A673 (cell line): Measurements from ENCODE around the gene ATOH8. TPM values are rescaled to one million over a fixed set of nuclear protein-coding genes. Genes with fewer than 3 reads are reported as not detected.

ENCODE experiments used
- BruUV-seq: library from RNA; stranded (reverse); fragments of 400-500 nt; replicated peaks from 2 replicates; lab custom pipeline; 2021; lab: Mats Ljungman, UMichigan
- CTCF ChIA-PET: fragments of 300-600 bp; sonication (Branson Sonifier 250); formaldehyde crosslinking; loops from one replicate; lab custom pipeline; 2022; ENCODE audit warnings: antibody characterized with exemption; lab: Charles Lee
- POLR2A ChIA-PET: fragments of 300-600 bp; sonication (Branson Sonifier 250); formaldehyde crosslinking; loops from one replicate; lab custom pipeline; 2022; ENCODE audit warnings: antibody characterized with exemption; ENCODE audit not compliant: low non-redundant PET; lab: Charles Lee
- DNase-seq: peaks from one replicate; pipeline ENCODE4 v3.0.0-alpha.2; 2015; ENCODE audit warnings: low spot score
- H3K27ac ChIP-seq: fragments of 200-600 bp; sonication (generic); 2 replicates; pipeline ENCODE4 v1.5.1; 2016; ENCODE audit warnings: mixed run types, low read depth, mild to moderate bottlenecking, mixed read lengths, antibody characterized with exemption, low read length; ENCODE audit not compliant: poor library complexity, severe bottlenecking
- H3K27me3 ChIP-seq: fragments of 200-600 bp; sonication (generic); replicated peaks from 2 replicates; pipeline ENCODE4 v1.6.1; 2017; ENCODE audit warnings: mixed run types, low read depth, mild to moderate bottlenecking, mixed read lengths, antibody characterized with exemption, low read length; ENCODE audit not compliant: insufficient read depth, poor library complexity
- H3K36me3 ChIP-seq: fragments of 200-600 bp; sonication (generic); 2 replicates; pipeline ENCODE4 v1.6.1; 2016; ENCODE audit warnings: mixed run types, mild to moderate bottlenecking, mixed read lengths, antibody characterized with exemption, low read length; ENCODE audit not compliant: insufficient read depth, poor library complexity, severe bottlenecking
- H3K4me1 ChIP-seq: fragments of 200-600 bp; sonication (generic); 2 replicates; pipeline ENCODE4 v1.6.1; 2017; ENCODE audit warnings: mixed run types, mild to moderate bottlenecking, mixed read lengths, antibody characterized with exemption, low read length; ENCODE audit not compliant: insufficient read depth, poor library complexity, severe bottlenecking
- H3K4me3 ChIP-seq: fragments of 200-600 bp; sonication (generic); 2 replicates; pipeline ENCODE4 v1.5.1; 2016; ENCODE audit warnings: low read depth, mixed run types, mild to moderate bottlenecking, mixed read lengths, low read length; ENCODE audit not compliant: poor library complexity, severe bottlenecking
- H3K9me3 ChIP-seq: fragments of 200-600 bp; sonication (generic); 2 replicates; pipeline ENCODE4 v1.6.1; 2016; ENCODE audit warnings: mixed run types, low read depth, mild to moderate bottlenecking, mixed read lengths, antibody characterized with exemption, low read length; ENCODE audit not compliant: poor library complexity, severe bottlenecking
- EZH2 ChIP-seq: fragments of 200-600 bp; sonication (generic); IDR thresholded peaks from 2 replicates; pipeline ENCODE4 v1.6.1; 2017; ENCODE audit warnings: borderline replicate concordance, low read depth, mild to moderate bottlenecking, mixed read lengths, antibody characterized with exemption, low read length; ENCODE audit not compliant: poor library complexity, severe bottlenecking
- intact Hi-C: fragments of 100-400 bp; cut with micrococcal nuclease; formaldehyde crosslinking; loops from one replicate; pipeline ENCODE4 v1.10.0; 2022; ENCODE audit not compliant: unreplicated experiment
- total RNA-seq: library from RNA; stranded (reverse); gene quantifications from 2 replicates; pipeline ENCODE4 v1.2.3, GENCODE V29; 2021
- TF ChIP-seq, protein P1 (sequence below): fragments of 300-800, 200-600 bp; sonication (generic); conservative IDR thresholded peaks from 2 replicates; pipeline ENCODE4 v1.5.1; 2017; ENCODE audit warnings: low read depth, mild to moderate bottlenecking, antibody characterized with exemption, low read length, moderate library complexity, mixed read lengths

Gene ATOH8
- total RNA-seq, 1 experiment from 2014 or later: 4.6 TPM

DNA sequence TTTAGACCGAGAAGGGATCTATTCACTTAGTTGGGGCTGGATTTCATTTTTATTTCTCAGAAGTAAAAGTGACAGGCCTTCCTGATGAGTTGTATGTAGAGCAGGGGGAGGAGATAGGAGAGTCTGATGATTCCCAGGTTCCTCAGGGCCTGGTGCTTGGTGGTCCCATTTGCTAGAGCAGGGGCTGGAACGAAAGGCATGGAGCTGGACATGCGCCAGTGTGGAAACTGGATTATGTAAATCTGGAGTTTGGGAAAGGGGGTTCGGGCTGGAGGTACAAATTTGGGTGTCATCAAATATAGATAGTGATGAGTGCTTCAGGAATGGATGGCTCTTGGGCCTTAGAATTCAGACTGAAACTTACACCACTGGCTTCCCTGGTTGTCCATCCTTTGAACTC lies 32.1 kb upstream of the ATOH8 start:
- TF ChIP-seq EZH2: no peak
- TF ChIP-seq, protein P1, sequence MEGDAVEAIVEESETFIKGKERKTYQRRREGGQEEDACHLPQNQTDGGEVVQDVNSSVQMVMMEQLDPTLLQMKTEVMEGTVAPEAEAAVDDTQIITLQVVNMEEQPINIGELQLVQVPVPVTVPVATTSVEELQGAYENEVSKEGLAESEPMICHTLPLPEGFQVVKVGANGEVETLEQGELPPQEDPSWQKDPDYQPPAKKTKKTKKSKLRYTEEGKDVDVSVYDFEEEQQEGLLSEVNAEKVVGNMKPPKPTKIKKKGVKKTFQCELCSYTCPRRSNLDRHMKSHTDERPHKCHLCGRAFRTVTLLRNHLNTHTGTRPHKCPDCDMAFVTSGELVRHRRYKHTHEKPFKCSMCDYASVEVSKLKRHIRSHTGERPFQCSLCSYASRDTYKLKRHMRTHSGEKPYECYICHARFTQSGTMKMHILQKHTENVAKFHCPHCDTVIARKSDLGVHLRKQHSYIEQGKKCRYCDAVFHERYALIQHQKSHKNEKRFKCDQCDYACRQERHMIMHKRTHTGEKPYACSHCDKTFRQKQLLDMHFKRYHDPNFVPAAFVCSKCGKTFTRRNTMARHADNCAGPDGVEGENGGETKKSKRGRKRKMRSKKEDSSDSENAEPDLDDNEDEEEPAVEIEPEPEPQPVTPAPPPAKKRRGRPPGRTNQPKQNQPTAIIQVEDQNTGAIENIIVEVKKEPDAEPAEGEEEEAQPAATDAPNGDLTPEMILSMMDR: no peak
- intact Hi-C loops: no loop called here
- H3K27me3 ChIP-seq: no peaks in the 10 kb centered on the region
- no peaks in the 10 kb centered on the region for H3K9me3 ChIP-seq
- POLR2A ChIA-PET: no interaction called here
- H3K36me3 ChIP-seq: no peaks in the 10 kb centered on the region
- no peak overlapping the region for H3K27ac ChIP-seq
- CTCF ChIA-PET: no interaction called here
- no peak for DNase-seq
- BruUV-seq: no TSS peak
- H3K4me3 ChIP-seq: no peak overlapping the region
- H3K4me1 ChIP-seq: peaks cover 11% of the 10 kb centered on the region

DNA sequence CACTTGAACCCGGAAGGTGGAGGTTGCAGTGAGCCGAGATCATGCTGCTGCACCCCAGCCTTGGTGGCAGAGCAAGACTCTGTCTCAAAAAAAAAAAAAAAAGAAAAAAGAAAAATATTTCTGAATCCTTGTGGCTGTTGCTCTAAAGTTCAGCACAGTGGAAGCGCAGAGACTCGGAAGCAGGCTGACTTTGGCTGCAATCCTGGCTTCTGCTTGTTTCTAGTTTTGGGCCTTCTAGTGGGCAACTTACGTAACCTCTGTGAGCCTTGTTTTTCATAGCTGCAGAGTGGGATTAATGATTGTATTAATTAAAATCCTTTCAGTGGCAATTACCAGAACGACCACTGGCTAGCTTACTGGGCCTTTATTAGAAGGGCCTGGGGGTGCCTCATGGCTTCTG lies 31.3 kb upstream of the ATOH8 start:
- TF ChIP-seq, protein P1: no peak
- TF ChIP-seq EZH2: no peak
- H3K4me1 ChIP-seq: peaks cover 3% of the 10 kb centered on the region
- H3K27me3 ChIP-seq: no peaks in the 10 kb centered on the region
- DNase-seq: no peak
- ChIA-PET POLR2A (no interaction called here), CTCF (no interaction called here)
- intact Hi-C loops: no loop called here
- no TSS peak for BruUV-seq
- H3K27ac ChIP-seq: no peak overlapping the region
- no peaks in the 10 kb centered on the region for H3K36me3 ChIP-seq
- no peaks in the 10 kb centered on the region for H3K9me3 ChIP-seq
- no peak overlapping the region for H3K4me3 ChIP-seq

DNA sequence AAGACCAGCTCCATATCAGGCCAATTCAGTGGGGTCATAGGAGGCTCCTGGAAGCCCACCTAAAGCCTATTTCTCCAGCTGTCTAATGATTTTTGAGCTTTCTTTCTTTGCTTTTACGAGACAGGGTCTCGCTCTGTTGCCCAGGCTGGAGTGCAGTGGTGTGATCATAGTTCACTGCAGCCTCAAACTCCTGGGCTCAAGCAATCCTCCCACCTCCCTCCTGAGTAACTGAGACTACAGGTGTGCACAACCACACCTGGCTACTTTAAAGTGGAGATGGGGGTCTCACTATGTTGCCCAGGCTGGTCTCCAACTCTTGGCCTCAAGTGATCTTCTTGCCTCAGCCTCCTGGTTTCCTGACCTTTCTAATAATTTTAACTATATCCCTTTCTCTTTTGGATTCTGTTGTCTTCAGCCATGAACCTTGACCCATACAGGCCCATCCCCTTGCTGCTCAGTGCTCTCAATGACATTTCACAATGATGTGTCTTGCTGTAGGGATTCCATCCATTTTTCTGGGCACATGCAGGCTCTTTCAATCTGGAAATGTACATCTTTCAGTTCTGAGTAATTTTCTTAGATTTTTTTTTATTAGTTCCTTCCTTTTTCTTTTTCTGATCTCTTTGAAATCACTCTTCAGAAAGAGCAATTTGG lies 30.0 kb upstream of the ATOH8 start:
- TF ChIP-seq, protein P1: no peak
- no peak for TF ChIP-seq EZH2
- Histone ChIP-seq H3K4me3 (no peak overlapping the region), H3K36me3 (no peaks in the 10 kb centered on the region), H3K27ac (no peak overlapping the region), H3K9me3 (no peaks in the 10 kb centered on the region), H3K4me1 (no peaks in the 10 kb centered on the region), H3K27me3 (no peaks in the 10 kb centered on the region)
- ChIA-PET CTCF (no interaction called here), POLR2A (no interaction called here)
- intact Hi-C loops: no loop called here
- no peak for DNase-seq
- BruUV-seq: no TSS peak
